Stimulated activated naive CD8-positive, alpha-beta T cell treated with anti-CD3 and anti-CD28 coated beads, Interleukin-15, Interleukin-2, amounts not matched to agents 100 U/mL and 50 U/mL, for 24 hours (primary cell): Measurements from ENCODE around the gene MCF2L.
"Not testable (repeated sequence)": the region's sequence is repeated elsewhere in the genome, so short reads cannot be mapped to it uniquely, and the experiment has no call there.

Experiments used
- ATAC-seq: fragments of 150-1000 bp; cut with Tn5 transposase; one replicate; pipeline ENCODE4 v1.10.0; 2021
- DNase-seq: peaks from one replicate; pipeline ENCODE4 v3.0.0; 2021

The MCF2L gene

DNA sequence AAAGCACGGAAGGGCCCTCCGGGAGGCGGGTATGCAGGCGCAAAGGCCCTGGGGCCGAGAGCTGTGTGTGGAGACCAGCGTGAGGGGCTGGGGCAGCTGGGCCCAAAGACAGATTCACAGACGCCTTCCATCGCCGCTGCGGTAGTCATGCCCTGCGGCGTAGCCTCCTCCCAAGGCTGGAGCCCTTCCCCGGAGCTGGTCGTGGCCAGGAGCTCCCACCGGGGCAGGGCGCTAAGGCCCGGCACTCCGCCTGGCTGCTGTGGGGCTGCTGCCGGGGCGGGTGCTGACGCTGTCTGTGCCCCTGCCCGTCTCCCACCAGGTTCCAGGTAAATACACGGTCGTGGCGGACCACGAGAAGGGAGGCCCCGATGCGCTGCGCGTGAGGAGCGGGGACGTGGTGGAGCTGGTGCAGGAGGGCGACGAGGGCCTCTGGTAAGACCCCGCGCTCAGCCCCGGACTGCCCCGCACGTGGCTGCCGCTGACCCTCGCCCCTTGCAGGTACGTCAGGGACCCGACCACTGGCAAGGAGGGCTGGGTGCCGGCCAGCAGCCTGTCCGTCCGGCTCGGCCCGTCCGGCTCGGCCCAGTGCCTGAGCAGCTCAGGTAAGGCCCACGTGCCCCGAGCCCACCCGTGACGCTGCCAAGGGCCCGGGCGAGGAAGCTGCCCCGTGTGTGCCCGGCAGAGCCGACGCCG lies 127.2 kb downstream of the MCF2L start:
- no peak for DNase-seq
- ATAC-seq = peak; percentile 14

DNA sequence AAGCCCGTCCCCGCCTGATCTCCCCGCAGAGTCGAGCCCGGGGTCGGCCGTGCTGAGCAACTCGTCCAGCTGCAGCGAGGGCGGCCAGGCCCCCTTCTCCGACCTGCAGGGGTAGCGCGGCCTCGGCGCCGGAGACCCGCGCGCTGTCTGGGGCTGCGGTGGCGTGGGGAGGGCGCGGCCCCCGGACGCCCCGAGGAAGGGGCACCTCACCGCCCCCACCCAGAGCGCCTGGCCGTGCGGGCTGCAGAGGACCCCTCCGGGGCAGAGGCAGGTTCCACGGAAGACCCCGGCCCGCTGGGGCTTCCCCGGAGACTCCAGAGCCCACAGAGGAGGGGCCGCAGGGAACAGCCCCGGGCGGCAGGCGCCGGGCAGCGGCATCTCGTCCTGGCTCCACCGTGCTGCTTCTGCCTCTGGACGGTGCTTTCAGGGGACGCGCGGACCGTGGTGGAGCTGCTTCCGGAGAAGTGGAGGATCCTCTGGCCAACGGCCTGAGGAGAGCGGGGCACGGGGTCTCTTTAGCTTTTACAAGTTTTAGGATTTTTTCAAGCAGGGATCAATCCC lies 127.8 kb downstream of the MCF2L start:
- no peak for ATAC-seq
- DNase-seq = no peak

DNA sequence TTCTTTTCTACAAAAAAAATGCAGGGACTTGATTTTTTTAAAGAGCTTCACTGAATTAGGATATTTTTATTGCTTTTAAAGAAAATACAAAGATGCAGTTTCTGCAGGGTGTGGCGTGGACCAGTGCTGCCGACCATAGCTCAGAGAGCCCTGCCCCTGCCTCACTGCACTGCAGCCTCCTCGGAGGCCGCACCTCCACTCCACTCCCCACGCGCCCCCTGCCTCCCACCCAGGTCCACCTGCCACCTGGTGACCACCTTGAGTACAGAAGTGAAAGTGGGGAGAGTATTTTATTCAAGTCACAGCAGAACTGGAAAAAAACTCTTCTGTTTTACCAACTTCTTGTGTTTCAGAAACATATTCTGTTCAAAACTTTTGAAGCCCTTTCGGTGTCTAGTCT lies 128.6 kb downstream of the MCF2L start:
- no peak for DNase-seq
- ATAC-seq = no peak

DNA sequence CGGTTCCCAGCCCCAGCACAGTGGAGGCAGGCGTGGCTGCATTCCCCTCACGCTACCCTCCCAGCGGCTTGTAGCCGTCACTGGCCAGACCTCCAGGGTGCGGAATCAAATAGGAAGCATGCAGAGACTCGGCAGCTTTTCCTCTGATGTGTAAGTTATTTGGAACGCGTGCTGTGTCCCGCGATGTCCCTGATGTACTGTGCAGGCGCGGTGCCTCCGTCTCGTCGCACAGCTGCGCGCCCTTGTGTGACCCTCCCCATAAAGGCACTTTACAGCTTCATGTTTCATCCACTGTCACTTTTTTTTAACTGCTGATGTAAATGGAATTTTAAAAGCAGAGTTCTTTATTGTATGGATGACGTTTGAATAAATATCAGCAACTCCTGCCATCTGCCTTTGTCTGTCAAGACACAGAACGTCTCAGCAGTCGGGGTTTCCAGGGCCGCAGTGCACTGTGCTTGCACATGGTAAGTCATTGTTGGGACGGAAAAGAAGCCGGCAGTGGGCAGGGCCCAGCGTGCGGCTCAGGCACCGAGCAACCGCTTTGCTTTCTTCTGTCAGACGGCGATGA lies 129.2 kb downstream of the MCF2L start:
- ATAC-seq (no peak), DNase-seq (no peak)

DNA sequence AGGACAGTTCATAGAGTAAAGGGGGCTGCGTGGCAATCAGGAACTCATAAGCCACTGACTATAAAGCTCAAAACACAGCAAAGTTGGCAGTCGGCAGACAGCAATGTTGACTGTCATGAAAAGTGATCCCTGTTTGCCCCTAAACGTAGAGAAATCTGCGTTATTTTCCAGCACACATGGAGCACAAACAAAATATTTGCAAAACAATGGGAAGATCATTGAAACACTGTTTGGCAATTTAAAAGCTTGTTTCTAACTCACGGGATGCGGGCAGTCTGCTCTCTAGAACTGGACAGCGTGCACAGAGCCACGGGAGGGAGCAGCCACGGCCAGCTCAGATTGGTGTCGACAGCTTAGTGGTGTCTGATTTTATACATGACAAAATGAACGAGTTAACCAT lies 130.1 kb downstream of the MCF2L start:
- DNase-seq (no peak), ATAC-seq (no peak)

DNA sequence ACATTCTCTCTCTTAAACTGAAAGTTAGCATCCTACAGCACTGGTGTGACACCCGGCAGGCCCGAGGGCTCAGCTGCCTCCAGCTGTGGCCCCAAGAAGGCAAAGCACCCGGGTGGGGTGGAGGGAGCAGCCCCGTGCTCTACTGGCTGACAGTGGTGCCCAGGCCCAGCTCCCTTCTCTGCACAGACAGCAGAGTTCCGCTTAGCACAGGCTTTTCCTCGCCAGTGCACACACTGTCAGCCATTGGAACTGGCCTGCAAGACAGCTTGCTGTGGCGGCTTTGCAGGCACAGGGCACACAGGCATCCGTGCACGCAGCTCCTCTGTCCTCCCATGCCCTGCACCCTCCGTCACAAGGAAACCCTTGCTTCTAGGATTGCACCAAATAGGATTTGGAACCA lies 133.3 kb downstream of the MCF2L start:
- DNase-seq, ATAC-seq: not testable (repeated sequence)

DNA sequence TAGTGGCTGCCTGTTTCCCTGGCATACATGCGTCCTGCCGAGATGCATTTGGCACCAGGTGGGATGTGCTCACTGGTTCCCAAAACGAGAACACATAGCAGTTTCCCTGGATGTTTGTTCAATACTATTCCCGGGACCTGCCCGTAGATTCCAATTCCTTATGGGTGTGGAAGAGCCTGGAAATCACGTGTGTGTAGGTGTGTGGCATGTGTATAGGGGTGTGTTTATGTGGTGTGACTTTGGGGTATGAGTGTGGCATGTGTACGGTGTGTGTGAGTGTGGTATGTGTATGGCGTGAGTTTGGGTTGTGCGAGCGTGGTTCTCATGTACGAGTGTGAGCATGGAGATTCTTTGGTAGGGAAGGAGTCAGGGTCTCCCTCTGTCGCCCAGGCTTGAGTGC lies 133.7 kb downstream of the MCF2L start:
- no peak for DNase-seq

DNA sequence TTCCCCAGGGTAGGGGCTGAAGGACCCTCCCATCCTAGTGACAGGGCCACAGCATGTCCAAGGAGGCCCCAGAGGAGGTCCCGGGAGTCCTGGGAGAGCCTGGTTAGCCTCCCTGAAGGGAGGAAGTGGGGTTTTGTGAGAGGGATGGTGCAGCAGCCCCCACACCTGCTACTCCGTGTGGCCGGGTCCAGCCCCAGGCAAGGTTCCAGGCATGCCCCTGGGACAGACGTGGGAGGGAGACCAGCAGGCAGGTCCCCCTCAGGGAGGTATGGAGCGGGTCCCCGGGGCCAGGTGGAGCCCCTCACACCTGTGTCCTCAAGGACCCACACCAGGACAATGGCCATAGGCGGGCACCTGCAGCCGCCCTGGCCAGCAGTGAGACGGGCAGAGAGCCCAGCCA lies 134.6 kb downstream of the MCF2L start:
- ATAC-seq = no peak

More for the DNA sequence above, 133.7 kb downstream of the MCF2L start:
- ATAC-seq = no peak

DNA sequence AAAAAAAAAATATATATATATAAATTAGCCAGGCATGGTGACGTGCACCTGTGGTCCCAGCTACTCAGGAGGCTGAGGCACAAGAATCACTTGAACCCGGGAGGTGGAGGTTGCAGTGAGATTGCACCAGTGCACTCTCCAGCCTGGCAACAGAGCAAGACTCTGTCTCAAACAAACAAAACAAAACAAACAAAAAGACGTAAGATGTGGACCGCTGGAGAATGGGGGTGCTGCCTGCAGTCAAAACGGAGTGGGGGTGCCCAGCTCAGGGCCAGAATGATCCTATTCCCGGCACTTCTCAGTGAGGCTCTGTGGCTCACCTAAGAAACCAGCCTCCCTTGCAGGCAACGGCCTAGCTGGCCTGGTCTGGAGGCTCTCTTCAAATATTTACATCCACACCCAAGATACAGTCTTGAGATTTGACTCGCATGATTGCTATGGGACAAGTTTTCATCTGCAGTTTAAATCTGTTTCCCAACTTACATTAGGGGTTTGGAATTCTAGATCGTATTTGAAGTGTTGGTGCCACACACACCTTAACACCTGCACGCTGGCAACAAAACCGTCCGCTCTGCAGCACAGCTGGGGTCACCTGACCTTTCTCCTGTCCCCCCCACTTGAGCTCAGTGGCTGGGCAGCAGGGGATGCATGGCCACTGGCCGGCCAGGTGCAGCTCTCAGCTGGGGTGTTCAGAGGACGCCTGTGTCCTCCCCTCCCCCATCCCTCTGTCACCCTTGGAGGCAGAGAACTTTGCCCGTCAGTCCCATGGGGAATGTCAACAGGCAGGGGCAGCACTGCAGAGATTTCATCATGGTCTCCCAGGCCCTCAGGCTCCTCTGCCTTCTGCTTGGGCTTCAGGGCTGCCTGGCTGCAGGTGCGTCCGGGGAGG lies 136.3 kb downstream of the MCF2L start, which contains the start of gene F7:
Gene F7, plus strand, starts transcription at position 760 of the 889 bp plus-strand sequence. Its CDS starts 51 bp downstream, at position 811.
- ATAC-seq = no peak

More for the DNA sequence above, 134.6 kb downstream of the MCF2L start:
- no peak for DNase-seq

DNA sequence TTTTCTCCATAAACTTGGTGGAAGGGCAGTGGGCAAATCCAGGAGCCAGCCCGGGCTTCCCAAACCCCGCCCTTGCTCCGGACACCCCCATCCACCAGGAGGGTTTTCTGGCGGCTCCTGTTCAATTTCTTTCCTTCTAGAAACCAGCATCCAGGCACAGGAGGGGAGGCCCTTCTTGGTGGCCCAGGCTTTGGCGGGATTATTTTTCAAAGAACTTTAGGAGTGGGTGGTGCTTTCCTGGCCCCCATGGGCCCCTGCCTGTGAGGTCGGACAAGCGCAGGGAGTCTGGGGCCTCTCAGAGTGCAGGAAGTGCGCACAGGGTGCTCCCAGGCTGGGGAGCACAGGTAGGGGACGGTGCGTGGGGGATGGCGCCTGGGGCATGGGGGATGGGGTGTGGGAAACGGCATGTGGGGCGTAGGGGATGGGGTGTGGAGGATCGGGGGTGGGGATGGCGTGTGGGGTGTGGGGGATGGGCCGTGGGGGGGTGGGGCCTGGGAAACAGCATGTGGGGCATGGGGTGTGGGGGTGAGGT lies 137.0 kb downstream of the MCF2L start:
- no peak for DNase-seq
- no peak for ATAC-seq

More for the DNA sequence above, 136.3 kb downstream of the MCF2L start, which contains the start of gene F7:
- DNase-seq = no peak

DNA sequence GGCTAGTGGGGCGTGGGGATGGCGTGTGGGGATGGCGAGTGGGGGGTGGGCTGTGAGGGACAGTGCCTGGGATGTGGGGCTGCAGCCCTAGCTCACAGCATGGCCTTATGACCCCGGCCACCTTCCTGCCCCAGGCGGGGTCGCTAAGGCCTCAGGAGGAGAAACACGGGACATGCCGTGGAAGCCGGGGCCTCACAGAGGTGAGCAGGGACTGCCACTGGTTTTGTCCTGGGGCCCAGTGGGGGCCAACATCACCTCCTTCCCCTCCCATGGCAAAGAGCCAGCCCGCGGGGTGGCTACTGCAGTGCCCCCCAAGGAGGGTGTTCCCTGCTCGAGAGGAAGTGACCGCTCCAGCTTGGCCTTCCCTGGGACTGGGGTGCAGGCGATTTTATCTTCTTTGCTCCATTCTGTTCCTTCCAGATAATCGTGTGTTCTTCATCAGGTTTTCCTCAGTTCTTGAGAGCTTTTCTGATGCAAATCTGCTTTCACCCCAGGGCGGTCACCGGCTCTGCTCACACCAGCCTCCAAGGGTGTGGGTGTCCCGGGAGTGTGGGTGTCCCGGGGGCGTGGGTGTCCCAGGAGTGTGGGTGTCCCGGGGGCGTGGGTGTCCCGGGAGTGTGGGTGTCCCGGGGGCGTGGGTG lies 137.8 kb downstream of the MCF2L start:
- ATAC-seq = no peak
- DNase-seq = no peak

DNA sequence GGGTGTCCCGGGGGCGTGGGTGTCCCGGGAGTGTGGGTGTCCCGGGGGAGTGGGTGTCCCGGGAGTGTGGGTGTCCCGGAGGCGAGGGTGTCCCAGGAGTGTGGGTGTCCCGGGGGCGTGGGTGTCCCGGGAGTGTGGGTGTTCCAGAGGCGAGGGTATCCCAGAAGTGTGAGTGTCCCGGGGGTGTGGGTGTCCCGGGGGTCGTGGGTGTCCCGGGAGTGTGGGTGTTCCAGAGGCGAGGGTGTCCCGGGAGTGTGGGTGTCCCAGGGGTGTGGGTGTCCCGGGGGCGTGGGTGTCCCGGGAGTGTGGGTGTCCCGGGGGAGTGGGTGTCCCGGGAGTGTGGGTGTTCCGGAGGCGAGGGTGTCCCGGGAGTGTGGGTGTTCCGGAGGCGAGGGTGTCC lies 139.5 kb downstream of the MCF2L start:
- DNase-seq, ATAC-seq: not testable (repeated sequence)

DNA sequence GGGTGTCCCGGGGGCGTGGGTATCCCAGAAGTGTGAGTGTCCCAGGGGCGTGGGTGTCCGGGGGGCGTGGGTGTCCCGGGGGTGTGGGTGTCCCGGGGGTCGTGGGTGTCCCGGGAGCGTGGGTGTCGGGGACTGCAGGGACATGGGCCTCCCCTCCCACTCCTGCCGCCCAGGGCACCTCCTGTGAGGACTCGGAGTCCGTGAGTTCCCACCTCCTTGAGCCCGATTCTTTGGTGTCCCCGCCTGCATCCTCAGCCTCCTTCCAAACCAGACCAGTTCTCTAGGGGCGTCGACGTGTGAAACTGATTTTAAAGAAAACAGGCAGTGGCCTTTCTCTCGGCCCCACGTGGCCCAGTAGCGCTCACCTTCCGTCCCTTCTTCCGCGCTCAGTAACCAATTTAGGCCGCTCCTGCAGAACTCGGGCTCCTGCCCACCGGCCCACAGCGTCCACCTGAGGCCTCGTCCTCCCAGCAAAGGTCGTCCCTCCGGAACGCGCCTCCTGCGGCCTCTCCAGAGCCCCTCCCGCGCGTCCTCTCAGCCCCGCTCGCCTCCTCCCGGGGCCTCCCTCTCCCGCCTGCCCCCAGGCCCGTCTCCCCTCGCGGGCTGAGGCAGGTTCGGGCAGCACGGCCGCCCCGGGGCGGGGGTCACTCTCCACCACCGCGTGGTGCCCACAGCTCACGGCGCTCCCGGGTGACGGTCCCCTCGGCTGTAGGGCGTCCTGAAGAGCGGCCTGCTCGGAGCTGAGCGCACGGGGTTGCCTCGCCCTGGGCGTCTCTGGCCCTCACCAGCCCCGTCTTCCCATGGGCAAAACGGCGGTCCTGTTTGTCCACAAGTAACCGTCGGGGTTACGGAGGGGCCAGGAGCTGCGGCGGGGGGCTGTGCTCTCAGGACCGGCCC lies 140.4 kb downstream of the MCF2L start:
- ATAC-seq (peak; percentile 16), DNase-seq (no peak)

DNA sequence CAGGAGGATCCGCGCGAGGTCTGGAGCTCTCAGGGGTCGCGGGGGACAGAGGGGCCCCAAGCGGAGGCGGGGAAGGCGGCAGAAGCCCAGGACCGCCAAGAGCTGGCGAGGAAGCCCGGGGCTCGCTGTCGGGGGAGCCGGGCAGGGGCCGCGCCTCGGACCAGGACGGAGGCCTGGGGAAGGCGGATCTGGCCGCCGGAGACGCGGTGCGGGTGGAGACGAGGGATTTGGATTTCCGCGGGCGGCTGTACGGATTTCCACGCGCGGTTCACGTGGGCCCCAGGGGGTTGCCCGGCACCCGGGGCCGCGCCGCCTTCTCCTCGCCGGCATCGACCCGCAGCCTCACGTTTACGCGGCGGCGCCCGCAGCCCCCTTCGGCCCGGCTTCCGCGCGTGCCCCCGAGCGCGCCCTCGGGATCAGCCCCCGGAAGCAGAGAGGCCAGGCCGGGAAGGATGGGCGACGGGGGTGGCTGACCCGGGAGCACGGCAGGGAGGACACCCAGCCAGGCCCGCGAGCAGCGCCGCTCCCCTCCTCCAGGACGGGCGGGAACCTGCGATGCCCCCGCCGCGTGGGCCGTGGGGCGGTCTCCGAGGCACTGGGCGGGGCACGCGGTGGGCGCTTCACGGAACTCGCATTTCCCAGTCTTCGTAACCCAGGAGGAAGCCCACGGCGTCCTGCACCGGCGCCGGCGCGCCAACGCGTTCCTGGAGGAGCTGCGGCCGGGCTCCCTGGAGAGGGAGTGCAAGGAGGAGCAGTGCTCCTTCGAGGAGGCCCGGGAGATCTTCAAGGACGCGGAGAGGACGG lies 141.2 kb downstream of the MCF2L start:
- no peak for ATAC-seq

DNA sequence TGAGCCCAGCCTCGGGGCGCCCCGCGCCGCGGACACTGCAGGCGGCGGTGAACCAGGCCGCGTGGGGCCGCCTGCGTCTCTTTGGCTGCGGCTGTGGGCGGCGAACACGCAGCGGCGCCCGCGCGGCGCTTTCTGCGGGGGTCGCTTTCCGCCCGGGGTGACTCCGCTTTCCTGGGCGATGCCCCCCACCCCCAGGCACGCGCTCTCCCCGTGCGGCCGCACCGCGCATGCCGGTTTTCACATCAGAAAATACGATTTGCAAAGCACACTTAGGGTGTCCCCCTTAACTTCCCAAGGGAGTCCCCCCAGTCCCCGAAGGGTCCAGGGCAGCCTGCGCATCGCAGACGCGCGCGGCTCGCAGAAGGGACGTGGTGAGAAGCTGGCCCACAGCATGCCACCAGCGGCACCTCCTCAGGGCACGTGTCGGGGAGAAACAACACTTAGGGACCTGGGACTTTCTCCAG lies 141.9 kb downstream of the MCF2L start:
- ATAC-seq = no peak

More for the DNA sequence above, 141.2 kb downstream of the MCF2L start:
- peak; percentile 28 for DNase-seq

DNA sequence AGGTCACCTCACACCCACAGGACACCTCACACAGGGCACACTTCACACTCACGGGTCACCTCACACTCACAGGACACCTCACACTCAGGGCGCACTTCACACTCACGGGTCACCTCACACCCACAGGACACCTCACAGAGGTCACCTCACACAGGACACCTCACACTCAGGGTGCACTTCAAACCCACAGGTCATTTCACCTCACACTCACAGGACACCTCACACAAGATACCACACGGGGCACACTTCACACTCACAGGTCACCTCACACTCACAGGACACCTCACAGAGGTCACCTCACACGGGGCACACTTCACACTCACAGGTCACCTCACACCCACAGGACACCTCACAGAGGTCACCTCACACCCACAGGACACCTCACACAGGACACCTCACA lies 142.8 kb downstream of the MCF2L start:
- DNase-seq, ATAC-seq: not testable (repeated sequence)

More for the DNA sequence above, 141.9 kb downstream of the MCF2L start:
- peak; percentile 9 for DNase-seq

DNA sequence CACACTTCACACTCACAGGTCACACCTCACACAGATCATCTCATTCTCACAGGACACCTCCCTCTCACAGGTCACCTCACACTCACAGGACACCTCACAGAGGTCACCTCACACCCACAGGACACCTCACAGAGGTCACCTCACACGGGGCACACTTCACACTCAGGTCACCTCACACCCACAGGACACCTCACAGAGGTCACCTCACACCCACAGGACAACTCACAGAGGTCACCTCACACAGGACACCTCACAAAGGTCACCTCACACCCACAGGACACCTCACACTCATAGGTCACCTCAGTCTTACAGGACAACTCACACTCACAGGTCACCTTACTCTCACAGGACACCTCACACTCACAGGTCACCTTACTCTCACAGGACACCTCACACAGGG lies 143.5 kb downstream of the MCF2L start:
- ATAC-seq, DNase-seq: not testable (repeated sequence)

DNA sequence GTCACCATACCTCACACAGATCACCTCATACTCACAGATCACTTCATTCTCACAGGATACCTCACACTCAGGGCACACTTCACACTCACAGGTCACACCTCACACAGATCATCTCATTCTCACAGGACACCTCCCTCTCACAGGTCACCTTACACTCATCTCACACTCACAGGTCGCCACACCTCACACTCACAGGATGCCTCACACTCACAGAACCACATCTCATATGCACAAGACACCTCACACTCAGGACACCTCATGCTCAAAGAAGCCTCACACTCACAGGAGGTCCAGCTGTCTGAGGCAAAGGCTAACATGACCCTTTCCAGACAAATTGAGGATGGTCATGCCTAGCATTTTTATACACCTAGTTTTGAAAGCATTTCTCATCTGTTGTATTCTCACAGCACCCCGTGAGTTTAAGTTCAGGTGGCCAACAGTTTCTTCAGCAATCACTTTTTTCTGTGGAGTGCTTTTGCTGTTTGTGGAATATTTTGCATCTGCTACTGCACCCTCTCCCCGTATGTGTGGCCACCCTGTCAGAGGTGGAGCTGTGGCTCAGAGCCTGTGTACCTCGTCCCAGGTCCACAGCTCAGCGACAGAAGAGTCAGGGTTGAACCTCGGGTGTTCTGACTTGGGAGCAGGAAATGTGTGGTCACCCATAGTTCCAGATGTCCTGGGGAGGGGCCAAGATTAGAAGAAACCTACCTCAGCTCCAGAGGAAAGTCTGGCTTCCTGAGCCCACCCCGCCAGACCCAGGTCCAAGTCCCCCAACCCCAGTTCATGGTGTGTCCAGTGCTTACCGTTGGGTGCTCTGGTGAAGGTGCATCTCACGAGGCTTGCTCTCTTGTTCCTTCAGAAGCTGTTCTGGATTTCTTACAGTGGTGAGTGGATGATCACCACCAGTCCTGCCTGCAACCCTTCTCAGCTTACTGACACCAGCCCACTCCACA lies 144.2 kb downstream of the MCF2L start:
- no peak for ATAC-seq

More for the DNA sequence above, 144.2 kb downstream of the MCF2L start:
- DNase-seq = no peak
